GM13977 (cell line): ENCODE results near the gene GRP.

Experiments
- DNase-seq: peaks from one replicate; pipeline ENCODE4 v3.0.0; 2012; ENCODE audit warnings: low spot score
- in situ Hi-C: fragments of 300-500 bp; cut with MboI; formaldehyde crosslinking; loops from one replicate; pipeline ENCODE4 v1.12.0; 2022; ENCODE audit warnings: low sequenced_read_pairs, low pct_unique_long_range_greater_than_20kb, mixed read lengths, inconsistent platforms; ENCODE audit not compliant: unreplicated experiment
- TF ChIP-seq, protein P1 (sequence below): IDR thresholded peaks from 2 replicates; pipeline ENCODE4 v1.5.1; 2012; ENCODE audit warnings: mild to moderate bottlenecking, control low read depth; ENCODE audit not compliant: insufficient read depth; ENCODE audit errors: extremely low read depth, missing control alignments

Gene GRP

DNA sequence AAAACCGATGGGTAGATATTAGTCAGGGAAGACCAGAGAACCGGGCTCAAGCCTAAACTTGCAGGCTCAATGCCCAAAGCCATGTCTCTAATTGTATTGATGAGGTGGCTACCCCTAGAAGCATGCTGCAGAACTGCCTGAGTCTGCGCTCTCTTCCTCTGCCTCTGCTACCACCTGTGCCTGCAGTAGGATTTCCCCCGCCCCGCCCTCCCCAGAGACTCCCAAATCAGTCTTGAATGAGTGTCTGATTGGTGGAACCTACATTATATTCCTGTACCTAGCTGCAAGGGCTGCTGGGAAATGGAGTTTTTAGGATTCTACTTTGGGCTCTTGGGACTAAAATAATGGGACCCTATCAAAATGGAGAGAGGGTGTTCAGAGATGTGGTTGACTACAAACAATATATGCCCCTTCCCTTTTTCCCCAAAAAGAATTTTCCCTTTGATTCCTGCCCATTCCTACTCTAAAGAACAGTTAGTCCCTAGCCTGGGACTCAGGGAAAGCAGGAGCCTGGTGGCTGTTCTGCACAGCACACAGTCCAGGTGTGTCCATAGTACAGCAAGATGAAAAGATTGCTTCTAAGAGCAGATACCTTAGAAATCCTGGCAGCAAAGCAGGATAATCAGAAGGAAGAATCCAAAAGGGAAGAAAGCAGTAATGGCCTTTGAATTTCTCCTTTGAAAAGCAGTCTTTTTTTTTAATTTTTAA, 12.5 kb downstream of the GRP start:
- in situ Hi-C loops, result no loop called here
- TF ChIP-seq, protein P1, sequence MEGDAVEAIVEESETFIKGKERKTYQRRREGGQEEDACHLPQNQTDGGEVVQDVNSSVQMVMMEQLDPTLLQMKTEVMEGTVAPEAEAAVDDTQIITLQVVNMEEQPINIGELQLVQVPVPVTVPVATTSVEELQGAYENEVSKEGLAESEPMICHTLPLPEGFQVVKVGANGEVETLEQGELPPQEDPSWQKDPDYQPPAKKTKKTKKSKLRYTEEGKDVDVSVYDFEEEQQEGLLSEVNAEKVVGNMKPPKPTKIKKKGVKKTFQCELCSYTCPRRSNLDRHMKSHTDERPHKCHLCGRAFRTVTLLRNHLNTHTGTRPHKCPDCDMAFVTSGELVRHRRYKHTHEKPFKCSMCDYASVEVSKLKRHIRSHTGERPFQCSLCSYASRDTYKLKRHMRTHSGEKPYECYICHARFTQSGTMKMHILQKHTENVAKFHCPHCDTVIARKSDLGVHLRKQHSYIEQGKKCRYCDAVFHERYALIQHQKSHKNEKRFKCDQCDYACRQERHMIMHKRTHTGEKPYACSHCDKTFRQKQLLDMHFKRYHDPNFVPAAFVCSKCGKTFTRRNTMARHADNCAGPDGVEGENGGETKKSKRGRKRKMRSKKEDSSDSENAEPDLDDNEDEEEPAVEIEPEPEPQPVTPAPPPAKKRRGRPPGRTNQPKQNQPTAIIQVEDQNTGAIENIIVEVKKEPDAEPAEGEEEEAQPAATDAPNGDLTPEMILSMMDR, result no peak
- DNase-seq, result no peak

DNA sequence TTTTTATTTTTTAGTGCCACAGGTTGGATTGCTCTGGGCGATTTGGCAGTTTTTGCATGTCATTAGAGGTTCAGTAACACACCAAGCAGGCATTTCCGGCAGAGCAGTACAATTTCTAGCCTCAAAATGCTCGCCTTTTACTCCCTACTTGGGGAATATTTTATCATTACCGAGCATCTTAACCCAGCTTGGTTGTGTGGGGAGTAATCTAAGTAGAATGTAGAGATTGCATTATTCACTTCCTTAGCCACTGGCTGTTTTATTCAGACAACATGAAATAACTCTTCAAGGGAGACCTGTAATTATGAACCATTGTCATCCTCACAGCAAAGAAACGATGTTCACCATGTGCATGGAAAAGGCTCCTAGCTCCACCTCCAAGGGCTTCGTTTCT, 13.1 kb downstream of the GRP start:
- TF ChIP-seq, protein P1, result no peak
- in situ Hi-C loops, result no loop called here
- DNase-seq, result no peak

DNA sequence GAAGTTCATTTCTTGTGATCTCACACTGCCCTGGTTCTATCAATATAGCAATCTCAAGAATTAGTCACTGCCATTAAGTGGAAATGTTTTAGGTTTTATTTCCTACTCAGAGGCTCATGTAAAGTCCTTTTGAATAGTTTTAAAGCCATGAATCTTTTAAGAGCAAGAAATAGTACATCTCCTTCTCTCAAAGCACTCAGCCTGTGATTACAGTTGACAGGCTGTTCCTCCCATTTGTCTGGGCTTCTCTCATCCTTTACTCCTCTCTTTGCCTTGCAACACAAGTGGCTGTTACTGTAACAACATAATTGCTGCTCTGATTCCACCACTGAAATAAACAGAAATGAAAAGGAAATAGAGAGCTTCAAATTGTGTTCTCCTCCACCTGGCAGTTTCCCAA, 18.4 kb downstream of the GRP start:
- in situ Hi-C loops, result no loop called here
- DNase-seq, result no peak
- TF ChIP-seq, protein P1, result no peak

DNA sequence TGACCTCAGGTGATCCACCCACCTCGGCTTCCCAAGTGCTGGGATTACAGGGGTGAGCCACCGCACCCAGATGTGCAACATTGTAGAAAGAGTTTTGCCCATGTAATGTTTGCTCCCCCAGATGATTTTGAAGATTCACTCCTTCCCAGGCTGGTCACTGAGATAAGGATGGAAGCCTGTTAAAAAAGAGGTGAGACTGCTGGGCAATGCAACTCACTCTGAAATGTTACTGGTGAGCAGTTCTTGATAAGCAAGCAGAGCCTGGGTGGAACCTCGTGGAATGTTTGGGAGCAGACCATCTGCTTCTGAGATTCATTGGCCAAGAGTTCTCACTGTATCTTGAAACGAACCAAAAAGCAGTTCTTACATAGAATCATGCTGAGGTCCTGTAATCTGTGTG, 19.7 kb downstream of the GRP start:
- in situ Hi-C loops, result no loop called here
- no peak for DNase-seq
- TF ChIP-seq, protein P1, result no peak

DNA sequence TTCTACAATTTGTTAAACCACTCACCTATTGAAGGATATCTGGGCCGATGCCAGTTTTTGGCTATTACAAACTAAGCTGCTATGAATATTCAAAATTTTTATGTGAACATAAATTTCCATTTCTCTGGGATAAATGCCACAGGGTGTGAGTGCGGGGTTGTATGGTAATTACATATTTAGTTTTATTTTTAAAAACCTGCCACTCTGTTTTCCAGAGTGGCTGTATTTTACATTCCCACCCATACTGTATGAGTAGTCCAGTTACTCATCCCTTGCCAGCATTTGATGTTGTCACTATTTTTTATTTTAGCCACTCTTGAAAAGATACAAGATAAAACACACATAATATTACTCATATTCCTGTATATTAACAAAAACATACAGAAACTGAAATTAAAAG, 22.9 kb downstream of the GRP start:
- TF ChIP-seq, protein P1, result no peak
- in situ Hi-C loops, result no loop called here
- DNase-seq, result no peak

DNA sequence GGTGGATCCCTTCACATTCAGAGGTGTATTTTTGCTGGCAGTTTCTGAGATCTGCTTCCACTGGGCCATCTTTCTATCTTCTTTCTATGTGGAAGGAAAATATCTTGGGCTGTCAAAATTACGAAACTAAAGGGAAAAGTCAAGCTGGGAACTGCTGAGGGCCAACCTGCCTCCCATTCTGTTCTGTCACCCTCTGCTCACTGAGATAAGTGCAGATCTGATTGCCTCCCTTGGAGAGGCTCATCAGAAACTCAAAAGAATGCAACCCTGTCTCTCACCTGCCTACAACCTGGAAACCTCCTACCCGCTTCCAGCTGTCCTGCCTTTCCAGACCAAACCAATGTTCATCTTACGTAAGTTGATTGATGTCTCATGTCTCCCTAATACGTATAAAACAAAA, 26.8 kb downstream of the GRP start:
- in situ Hi-C loops, result no loop called here
- no peak for DNase-seq
- TF ChIP-seq, protein P1, result no peak
